ENCODE results near the gene AGBL5. TPM values are rescaled to one million over a fixed set of nuclear protein-coding genes. Genes with fewer than 3 reads are reported as not detected.
"Not testable (repeated sequence)": the region's sequence is repeated elsewhere in the genome, so short reads cannot be mapped to it uniquely, and the experiment has no call there.

AGBL5 gene
- total and polyA plus RNA-seq, 2 donors (not counting 1 experiment from before 2014, with no cell fraction given) = 10.0 to 17.5 TPM

GRCh38 chr2:27074738-27075565 is 23.5 kb downstream of the AGBL5 start:
- DNase-seq (peak; percentile 63), ATAC-seq (ENCODE audit: low read depth) (no peak)
- POLR2A ChIA-PET = interaction anchor here (0.6 to 0.7 kb wide), 2 partner anchors 115 to 726 kb away, joined by 3 to 4 read pairs; no protein-coding TSS in a partner anchor
- Mint-ChIP-seq H3K27me3 (no peaks in the 10 kb centered on the region), H3K4me1 (peaks cover 54% of the 10 kb centered on the region), H3K9me3 (ENCODE audit: insufficient read depth) (no peaks in the 10 kb centered on the region), H3K27ac (peak overlapping the region; percentile 79), H3K4me3 (peak overlapping the region; percentile 62)
- H3K9ac ChIP-seq (ENCODE audit: low read length) = no peak overlapping the region
- CTCF ChIA-PET = interaction anchor here (1.2 to 1.6 kb wide), 2 partner anchors 21 to 34 kb away, joined by 3 read pairs; no protein-coding TSS in a partner anchor
- peaks cover 31 to 40% of the 10 kb centered on the region in 2 donors for H3K4me1 ChIP-seq (ENCODE audit: control insufficient read depth in 2 of 2, insufficient read depth in 2 of 2, low read length in 2 of 2)
- no peak for TF ChIP-seq EZH2 (IDR thresholded peaks at IDR 0.05; ENCODE audit: borderline replicate concordance, insufficient read depth, low read depth, low read length, poor library complexity, severe bottlenecking)
- TF ChIP-seq CTCF (IDR thresholded peaks at IDR 0.05) = no peak
- H3K4me3 ChIP-seq (ENCODE audit: control extremely low read depth in 1 of 5, extremely low read depth in 1 of 5, insufficient read depth in 1 of 5, low read depth in 2 of 5, low read length in 4 of 5) = peak overlapping the region in 1 of 5 experiments; percentile 21
- H4K20me1 ChIP-seq (ENCODE audit: control insufficient read depth, insufficient read depth, low read length, poor library complexity, severe bottlenecking) = peaks cover 3% of the 10 kb centered on the region
- H3K4me2 ChIP-seq (replicated peaks; ENCODE audit: low read depth, low read length, poor library complexity, severe bottlenecking) = peak overlapping the region; percentile 49
- no peak overlapping the region for H2AFZ ChIP-seq (ENCODE audit: insufficient read depth, low read depth, low read length, poor library complexity, severe bottlenecking)
- no peaks in the 10 kb centered on the region for H3K9me3 ChIP-seq (ENCODE audit: control extremely low read depth in 1 of 3, control insufficient read depth in 2 of 3, insufficient read depth in 1 of 3, low read length in 2 of 3)
- peaks cover 13% of the 10 kb centered on the region for H3K79me2 ChIP-seq (ENCODE audit: control insufficient read depth, insufficient read depth, low read length)
- peaks cover 0 to 11% (median 4%) of the 10 kb centered on the region in 4 experiments for H3K27me3 ChIP-seq (replicated peaks in 1 of 4; ENCODE audit: control extremely low read depth in 1 of 4, control insufficient read depth in 3 of 4, insufficient read depth in 4 of 4, low read length in 3 of 4)
- peaks cover 0 to 3% of the 10 kb centered on the region in 2 experiments for H3K36me3 ChIP-seq (replicated peaks in 1 of 2; ENCODE audit: control extremely low read depth in 1 of 2, control insufficient read depth in 1 of 2, extremely low read depth in 1 of 2, insufficient read depth in 2 of 2, low read length in 1 of 2)
- peak overlapping the region in 1 of 2 donors; percentile 20 for H3K27ac ChIP-seq (ENCODE audit: low read length in 2 of 2)
- WGBS (ENCODE audit: insufficient coverage) = 36% methylated on average over 3 of the region's 4 CpGs
- intact Hi-C loops (cut with micrococcal nuclease) = no loop called here

- intact Hi-C loops (cut with micrococcal nuclease); H3K9ac ChIP-seq (ENCODE audit: low read length); CTCF ChIA-PET; H3K27me3 Mint-ChIP-seq; H3K9me3 Mint-ChIP-seq (ENCODE audit: insufficient read depth); H3K9me3 ChIP-seq (ENCODE audit: control extremely low read depth in 1 of 3, control insufficient read depth in 2 of 3, insufficient read depth in 1 of 3, low read length in 2 of 3); H3K27ac ChIP-seq (ENCODE audit: low read length in 2 of 2); H2AFZ ChIP-seq (ENCODE audit: insufficient read depth, low read depth, low read length, poor library complexity, severe bottlenecking); H4K20me1 ChIP-seq (ENCODE audit: control insufficient read depth, insufficient read depth, low read length, poor library complexity, severe bottlenecking); H3K79me2 ChIP-seq (ENCODE audit: control insufficient read depth, insufficient read depth, low read length); H3K36me3 ChIP-seq (replicated peaks in 1 of 2; ENCODE audit: control extremely low read depth in 1 of 2, control insufficient read depth in 1 of 2, extremely low read depth in 1 of 2, insufficient read depth in 2 of 2, low read length in 1 of 2); ATAC-seq (ENCODE audit: low read depth); DNase-seq: not testable (repeated sequence)
- Mint-ChIP-seq H3K4me3 (peak overlapping the region; percentile 62), H3K27ac (peak overlapping the region; percentile 79), H3K4me1 (peaks cover 50% of the 10 kb centered on the region)
- peaks cover 0 to 11% (median 4%) of the 10 kb centered on the region in 4 experiments for H3K27me3 ChIP-seq (replicated peaks in 1 of 4; ENCODE audit: control extremely low read depth in 1 of 4, control insufficient read depth in 3 of 4, insufficient read depth in 4 of 4, low read length in 3 of 4)
- H3K4me3 ChIP-seq (ENCODE audit: control extremely low read depth in 1 of 5, extremely low read depth in 1 of 5, insufficient read depth in 1 of 5, low read depth in 2 of 5, low read length in 4 of 5) = peak overlapping the region in 1 of 5 experiments; percentile 21
- peak overlapping the region; percentile 49 for H3K4me2 ChIP-seq (replicated peaks; ENCODE audit: low read depth, low read length, poor library complexity, severe bottlenecking)
- WGBS (ENCODE audit: insufficient coverage) = 60% methylated on average over 5 of the region's 6 CpGs
- peaks cover 26 to 34% of the 10 kb centered on the region in 2 donors for H3K4me1 ChIP-seq (ENCODE audit: control insufficient read depth in 2 of 2, insufficient read depth in 2 of 2, low read length in 2 of 2)
- POLR2A ChIA-PET = interaction anchor here (0.6 kb wide), 1 partner anchor 115 kb away, joined by 4 read pairs; no protein-coding TSS in a partner anchor
Observed at GRCh38 chr2:27075566-27075871, 24.1 kb downstream of the AGBL5 start.
